Thyroid gland (tissue), 4 donors: ENCODE results near the gene CFAP299. TPM values are rescaled to one million over a fixed set of nuclear protein-coding genes. Genes with fewer than 3 reads are reported as not detected.

Experiments used
- DNase-seq, 2 donors: peaks; one replicate each; pipeline ENCODE4 v3.0.0-alpha.2; 2019
- H3K27ac ChIP-seq, 3 donors: fragments of 200-600 bp; sonication (generic); 1 replicate in 2 of 3; 2 replicates in 1 of 3; pipeline ENCODE4 v1.5.1; 2016 to 2019; ENCODE audit warnings: mild to moderate bottlenecking in 1 of 3, moderate library complexity in 1 of 3
- H3K27me3 ChIP-seq: fragments of 200-600 bp; sonication (generic); one replicate; pipeline ENCODE4 v1.5.1; 2019
- H3K36me3 ChIP-seq, 2 donors: fragments of 200-600 bp; sonication (generic); one replicate each; pipeline ENCODE4 v1.5.1; 2016 to 2019
- H3K4me1 ChIP-seq, 2 donors: fragments of 200-600 bp; sonication (generic); one replicate each; pipeline ENCODE4 v1.5.1; 2017 to 2019
- H3K4me3 ChIP-seq, 3 donors: fragments of 200-600 bp; sonication (generic); replicated peaks in 1 of 3; 1 replicate in 2 of 3; 2 replicates in 1 of 3; pipeline ENCODE4 v1.5.1; 2016; ENCODE audit warnings: mild to moderate bottlenecking in 1 of 3
- H3K9me3 ChIP-seq: fragments of 200-600 bp; sonication (generic); one replicate; pipeline ENCODE4 v1.5.1; 2017
- CTCF ChIP-seq, 6 experiments: fragments of 200-600 bp in 3 of 6; fragments of 450-650 bp in 3 of 6; sonication (generic) in 3 of 6; IDR thresholded peaks; one replicate each; pipeline ENCODE4 v1.5.1; 2016 to 2019; ENCODE audit warnings: antibody characterized with exemption in 6 of 6, mild to moderate bottlenecking in 2 of 6, inconsistent platforms in 1 of 6, moderate library complexity in 1 of 6
- POLR2A ChIP-seq, 2 donors: fragments of 450-650 bp; IDR thresholded peaks; one replicate each; pipeline ENCODE4 v1.6.1; 2017; ENCODE audit warnings: antibody characterized with exemption in 2 of 2, mild to moderate bottlenecking in 2 of 2, moderate library complexity in 1 of 2
- WGBS, 2 donors: methylation state at CpG; one replicate each; pipeline ENCODE4 v1.1.5; 2017; 5-methylcytosine and 5-hydroxymethylcytosine counted together
- intact Hi-C: fragments of 100-400 bp; cut with DNase I; formaldehyde crosslinking; loops from one replicate; pipeline ENCODE4 v1.15.1; 2023
- total RNA-seq, 4 donors: library from RNA; depleted of rRNA; stranded (reverse); fragments of >200 nt; gene quantifications; one replicate each; pipeline ENCODE4 v1.2.3, GENCODE V29; 2016

The CFAP299 gene
- total RNA-seq, 4 donors from 2014 or later = 1.3 to 2.8 (median 2.7) TPM; not detected in 1

- Histone ChIP-seq H3K4me1 (no peaks in the 10 kb centered on the region), H3K27ac (no peak overlapping the region), H3K27me3 (no peaks in the 10 kb centered on the region), H3K36me3 (no peaks in the 10 kb centered on the region), H3K9me3 (no peaks in the 10 kb centered on the region), H3K4me3 (no peak overlapping the region)
- intact Hi-C loops = no loop called here
- TF ChIP-seq CTCF (IDR thresholded peaks at IDR 0.05) (no peak), POLR2A (IDR thresholded peaks at IDR 0.05) (no peak)
- no peak for DNase-seq
Observed at GRCh38 chr4:80613470-80613869, 277.9 kb downstream of the CFAP299 start.

GRCh38 chr4:80614319-80614718, 278.8 kb downstream of the CFAP299 start:
- Histone ChIP-seq H3K27ac (no peak overlapping the region), H3K36me3 (no peaks in the 10 kb centered on the region), H3K27me3 (no peaks in the 10 kb centered on the region), H3K9me3 (no peaks in the 10 kb centered on the region), H3K4me1 (no peaks in the 10 kb centered on the region), H3K4me3 (no peak overlapping the region)
- TF ChIP-seq CTCF (IDR thresholded peaks at IDR 0.05) = no peak
- TF ChIP-seq POLR2A (IDR thresholded peaks at IDR 0.05) = no peak
- no peak for DNase-seq
- 87 to 88% methylated on average over 6 of the region's 6 CpGs for WGBS, 2 donors
- intact Hi-C loops = no loop called here

- no peak overlapping the region for H3K27ac ChIP-seq
- DNase-seq = no peak
- no peak overlapping the region for H3K4me3 ChIP-seq
- WGBS, 2 donors = 87 to 89% methylated on average over 2 of the region's 2 CpGs
- TF ChIP-seq POLR2A (IDR thresholded peaks at IDR 0.05) = no peak
- no peak for TF ChIP-seq CTCF (IDR thresholded peaks at IDR 0.05)
- H3K27me3 ChIP-seq = no peaks in the 10 kb centered on the region
- H3K36me3 ChIP-seq = no peaks in the 10 kb centered on the region
- intact Hi-C loops = no loop called here
- H3K9me3 ChIP-seq = no peaks in the 10 kb centered on the region
- H3K4me1 ChIP-seq = no peaks in the 10 kb centered on the region
Observed at GRCh38 chr4:80615099-80615498, 279.6 kb downstream of the CFAP299 start.

GRCh38 chr4:80619070-80619674, 283.6 kb downstream of the CFAP299 start:
- intact Hi-C loops = no loop called here
- H3K9me3 ChIP-seq = no peaks in the 10 kb centered on the region
- DNase-seq = no peak
- H3K4me1 ChIP-seq = no peaks in the 10 kb centered on the region
- H3K36me3 ChIP-seq = no peaks in the 10 kb centered on the region
- TF ChIP-seq POLR2A (IDR thresholded peaks at IDR 0.05) (no peak), CTCF (IDR thresholded peaks at IDR 0.05) (peak in 1 of 6 experiments; percentile 22)
- 31 to 38% methylated on average over 1 of the region's 1 CpG for WGBS, 2 donors
- no peak overlapping the region for H3K27ac ChIP-seq
- no peak overlapping the region for H3K4me3 ChIP-seq
- H3K27me3 ChIP-seq = no peaks in the 10 kb centered on the region

- H3K36me3 ChIP-seq = no peaks in the 10 kb centered on the region
- DNase-seq = no peak
- H3K4me3 ChIP-seq = no peak overlapping the region
- H3K9me3 ChIP-seq = no peaks in the 10 kb centered on the region
- WGBS, 2 donors = 60 to 74% methylated on average over 1 of the region's 1 CpG
- H3K27me3 ChIP-seq = no peaks in the 10 kb centered on the region
- no peak for TF ChIP-seq CTCF (IDR thresholded peaks at IDR 0.05)
- no peak for TF ChIP-seq POLR2A (IDR thresholded peaks at IDR 0.05)
- H3K4me1 ChIP-seq = no peaks in the 10 kb centered on the region
- intact Hi-C loops = no loop called here
- H3K27ac ChIP-seq = no peak overlapping the region
Observed at GRCh38 chr4:80631861-80632260, 296.3 kb downstream of the CFAP299 start.
